AG08396 (cell line): Measurements from ENCODE around the gene VEPH1.

Source experiments
- DNase-seq: peaks from one replicate; pipeline ENCODE4 v3.0.0; 2012; ENCODE audit warnings: low spot score, mixed read lengths

The VEPH1 gene

DNA sequence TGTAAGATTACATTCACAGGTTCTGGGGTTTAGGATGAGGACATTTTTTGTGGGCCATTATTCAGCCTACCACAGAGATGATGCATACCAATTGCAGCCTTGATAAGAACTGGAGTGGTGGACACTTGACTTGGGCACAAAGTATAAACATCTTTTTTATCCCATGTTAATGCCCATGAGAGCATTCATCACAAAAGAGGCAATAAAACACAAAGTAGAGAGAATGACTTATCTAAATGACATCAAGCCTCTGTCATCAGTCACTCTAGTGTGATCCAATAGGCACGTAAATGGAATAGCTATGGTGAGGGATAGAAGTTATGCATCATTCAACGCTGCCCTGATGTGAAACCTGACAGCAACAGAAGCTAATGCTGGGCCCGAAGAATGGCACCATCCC lies 25.8 kb downstream of the VEPH1 start:
- no peak for DNase-seq

DNA sequence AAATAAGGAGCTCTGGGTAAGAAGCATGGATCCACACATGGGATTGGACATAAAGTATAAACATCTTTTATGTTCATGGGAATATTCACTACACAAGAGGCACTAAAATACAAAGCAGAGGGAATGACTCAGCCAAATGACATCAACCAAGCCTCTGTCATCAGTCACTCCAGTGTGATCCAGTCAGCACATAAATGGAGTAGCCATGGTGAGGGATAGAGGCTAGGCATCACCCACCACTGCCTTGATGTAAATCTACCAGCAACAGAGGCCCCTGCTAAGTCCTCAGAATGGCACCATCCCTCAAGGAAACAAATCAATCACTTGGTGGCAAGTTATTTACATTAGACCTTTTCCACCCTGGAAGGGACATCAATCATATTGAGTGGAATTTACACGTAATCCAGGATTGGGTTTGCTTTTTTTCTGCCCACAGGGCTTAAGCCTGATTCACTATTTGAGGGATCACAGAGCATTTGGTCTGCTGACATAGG lies 27.2 kb downstream of the VEPH1 start:
- DNase-seq = peak; percentile 15

DNA sequence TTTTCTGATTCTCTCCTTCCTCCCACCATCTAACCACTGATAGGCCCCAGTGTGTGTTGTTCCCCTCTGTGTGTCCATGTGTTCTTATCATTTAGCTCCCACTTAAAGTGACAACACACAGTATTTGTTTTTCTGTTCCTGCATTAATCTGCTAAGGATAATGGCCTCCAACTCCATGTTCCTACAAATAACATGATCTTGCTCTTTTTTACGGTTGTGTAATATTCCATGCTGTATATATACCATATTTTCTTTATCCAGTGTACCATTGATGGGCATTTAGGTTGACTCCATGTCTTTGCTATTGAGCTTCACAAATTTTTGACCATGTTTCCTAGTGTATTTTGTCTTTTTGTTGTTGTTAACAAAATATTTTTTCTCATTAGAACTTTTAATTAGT lies 30.6 kb downstream of the VEPH1 start:
- no peak for DNase-seq

DNA sequence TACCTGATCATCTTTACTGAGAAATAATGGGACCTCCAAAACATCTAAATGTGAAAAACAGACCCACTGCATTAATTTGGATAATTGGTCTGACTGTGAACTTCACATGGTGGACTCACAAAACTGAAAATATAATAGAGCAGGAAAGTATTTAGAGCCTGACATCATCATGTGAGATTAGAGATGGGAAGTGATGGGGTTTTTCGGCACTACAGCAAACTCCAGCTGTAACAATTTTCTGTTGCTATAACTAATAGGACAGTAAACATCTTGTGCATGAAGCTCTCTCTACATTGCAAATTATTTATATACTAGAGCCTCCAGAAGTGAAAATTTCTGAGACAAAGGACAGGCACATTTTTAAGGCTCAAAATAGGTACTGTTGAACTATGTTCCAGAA lies 32.2 kb downstream of the VEPH1 start:
- DNase-seq = no peak

DNA sequence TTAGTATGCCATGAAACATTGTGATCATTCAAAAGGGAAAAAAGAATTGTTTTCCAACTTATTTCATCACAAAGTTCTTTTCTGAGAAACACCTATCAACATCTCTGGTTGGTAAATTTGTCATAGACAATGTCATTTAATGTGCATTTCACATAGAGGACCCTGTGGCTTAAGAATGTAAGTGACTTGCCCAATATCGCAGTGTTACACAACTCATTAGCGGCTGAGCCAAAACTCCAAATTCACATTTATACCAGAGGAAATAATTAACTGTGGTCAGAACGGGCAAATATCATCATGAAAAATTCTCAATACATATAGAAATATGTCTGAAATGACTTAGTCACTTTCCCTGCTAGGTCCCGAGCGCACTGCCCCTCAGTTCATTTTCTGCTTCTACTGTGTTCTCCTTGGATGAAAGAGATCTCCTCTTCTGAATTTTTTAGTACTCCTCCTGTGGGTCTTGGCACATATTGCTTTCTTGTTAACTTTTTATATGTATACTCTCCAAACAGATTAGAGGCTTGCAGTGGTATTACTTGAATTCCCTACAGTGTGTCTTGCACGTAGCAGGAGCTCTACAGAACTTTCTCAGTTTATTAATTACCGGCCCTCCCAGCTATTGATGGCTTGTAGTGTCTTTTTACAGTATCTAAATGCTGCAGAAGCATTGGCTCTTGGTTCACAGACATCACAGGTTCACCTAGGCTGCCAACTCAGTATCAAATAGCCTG lies 33.5 kb downstream of the VEPH1 start:
- DNase-seq = no peak

DNA sequence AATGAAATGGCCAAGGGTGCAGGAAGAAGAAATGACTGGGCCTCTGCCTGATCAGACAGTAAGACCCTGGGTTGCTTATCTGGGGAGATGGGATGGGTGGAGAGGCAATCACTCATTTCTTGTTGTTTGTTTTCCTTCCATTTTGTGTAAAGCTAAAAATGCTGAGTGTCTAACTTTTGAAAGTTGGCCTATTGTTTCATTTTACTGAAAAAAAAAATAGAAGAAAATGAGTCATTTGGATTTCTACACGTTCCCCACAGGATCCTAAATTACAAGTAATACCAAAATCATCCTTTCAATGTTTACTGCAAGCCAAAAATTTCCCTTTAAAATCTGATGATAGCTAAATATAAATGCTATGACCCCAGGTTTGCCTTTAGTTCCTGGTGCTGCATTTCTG lies 36.0 kb downstream of the VEPH1 start:
- DNase-seq = no peak

DNA sequence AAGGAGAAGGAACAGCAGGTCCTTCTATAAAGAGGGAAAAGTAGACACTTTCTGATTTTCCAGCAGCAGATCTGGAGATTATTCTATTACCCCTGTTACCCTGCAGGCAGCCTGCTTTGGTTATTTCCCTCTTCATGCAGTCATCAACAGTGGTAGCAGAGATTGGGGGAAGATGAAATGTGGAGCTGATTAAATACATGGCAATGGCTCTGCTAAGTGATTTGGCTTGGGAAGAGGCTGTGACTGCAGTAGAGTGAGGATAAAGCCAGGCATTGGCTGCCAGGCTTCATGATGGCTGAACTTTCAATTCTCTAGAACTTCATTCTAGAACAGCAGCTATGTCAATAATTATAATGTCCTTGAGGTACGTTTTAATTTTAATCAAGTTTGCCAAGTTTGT lies 37.5 kb downstream of the VEPH1 start:
- DNase-seq = no peak

DNA sequence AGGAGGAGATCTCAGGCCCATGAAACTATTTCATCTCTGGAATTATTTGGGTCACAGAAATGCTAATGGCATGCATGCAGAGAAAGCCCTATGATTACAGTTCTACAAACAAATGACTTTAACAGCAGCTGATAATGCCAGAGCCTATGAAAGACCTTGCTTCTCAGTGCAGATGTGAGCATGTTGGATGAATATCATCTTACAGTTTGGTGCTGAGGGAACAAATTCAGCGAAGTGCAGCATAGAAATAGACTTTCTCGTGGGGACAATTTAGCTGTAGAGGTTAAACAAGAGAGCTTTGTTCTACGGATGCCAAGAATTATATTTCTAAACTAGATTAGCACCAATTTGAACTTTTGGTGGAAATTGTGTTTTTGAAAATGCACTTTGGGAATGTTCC lies 38.9 kb downstream of the VEPH1 start:
- DNase-seq = no peak

DNA sequence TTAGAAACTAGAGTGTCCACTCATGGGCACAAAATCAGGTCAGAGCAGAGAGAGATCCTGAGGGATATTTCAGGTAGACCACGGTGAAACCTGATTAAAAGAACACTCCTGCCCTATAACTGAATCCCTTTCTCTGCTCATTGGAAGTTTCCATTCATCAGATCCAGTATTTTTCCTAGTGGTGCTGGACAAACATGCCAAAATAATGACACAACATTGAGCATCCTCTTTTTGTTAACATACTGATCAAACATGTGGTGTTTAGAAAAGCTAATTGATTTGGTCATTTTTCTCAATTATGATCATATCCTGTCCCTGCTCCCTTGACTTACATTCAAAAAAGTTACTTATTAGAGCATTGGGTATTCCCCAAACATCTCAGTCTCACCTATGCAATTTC lies 39.4 kb downstream of the VEPH1 start:
- DNase-seq = no peak

DNA sequence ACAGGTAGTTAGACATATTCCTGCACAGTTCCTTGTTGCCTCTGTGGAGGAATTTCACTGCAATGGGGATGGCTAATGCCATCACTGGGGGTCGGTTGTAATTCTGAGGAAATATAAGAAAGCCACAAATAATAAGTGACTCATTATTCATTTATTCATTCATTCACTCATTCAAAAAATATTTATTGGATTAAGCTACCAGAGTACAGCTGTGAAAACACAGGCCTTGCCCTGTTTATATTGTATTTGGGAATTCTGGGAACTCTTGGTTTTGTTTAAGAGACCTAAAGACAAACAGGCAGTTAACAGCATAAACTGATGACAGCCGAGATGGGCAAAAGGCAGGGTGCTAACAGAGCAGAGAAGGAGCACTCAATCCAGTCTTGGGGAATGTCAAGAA lies 43.0 kb downstream of the VEPH1 start:
- DNase-seq = no peak

DNA sequence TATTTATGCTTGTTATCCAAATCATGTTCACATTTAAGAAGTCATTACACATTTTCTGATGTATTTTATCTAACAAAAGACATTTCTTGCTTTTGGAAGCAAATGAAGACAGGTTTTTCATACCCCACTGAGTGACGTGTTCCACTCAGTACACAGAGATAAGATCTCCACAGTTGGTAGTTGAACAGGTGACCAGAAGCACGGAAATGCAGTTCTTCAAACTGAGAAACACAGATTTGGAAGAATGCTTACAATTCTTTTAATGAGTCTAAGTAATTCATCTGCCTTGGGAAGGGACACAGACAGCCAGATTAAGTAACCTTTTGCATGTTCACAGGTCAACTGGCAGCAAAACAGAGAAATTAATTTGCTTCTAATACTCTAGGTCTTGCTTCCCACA lies 43.5 kb downstream of the VEPH1 start:
- no peak for DNase-seq

DNA sequence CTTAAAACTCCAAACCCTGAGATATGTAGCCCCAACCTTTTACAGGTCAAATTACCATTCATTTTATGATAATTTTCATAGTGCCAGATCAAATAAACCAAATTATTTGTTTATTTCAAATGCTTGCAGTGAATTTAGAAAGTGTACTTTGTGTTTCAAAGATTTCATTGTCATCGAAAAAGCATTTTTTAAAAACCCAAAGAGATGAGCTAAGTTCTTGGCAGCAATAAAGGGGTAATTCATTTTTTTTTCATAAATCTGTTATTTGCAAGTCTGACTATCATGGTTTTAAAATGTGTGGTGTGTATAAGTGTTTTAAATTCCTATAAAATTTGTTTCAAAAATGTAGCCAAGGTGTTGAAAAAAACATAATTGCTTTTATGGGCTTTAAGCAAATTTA lies 49.4 kb downstream of the VEPH1 start:
- DNase-seq = no peak

DNA sequence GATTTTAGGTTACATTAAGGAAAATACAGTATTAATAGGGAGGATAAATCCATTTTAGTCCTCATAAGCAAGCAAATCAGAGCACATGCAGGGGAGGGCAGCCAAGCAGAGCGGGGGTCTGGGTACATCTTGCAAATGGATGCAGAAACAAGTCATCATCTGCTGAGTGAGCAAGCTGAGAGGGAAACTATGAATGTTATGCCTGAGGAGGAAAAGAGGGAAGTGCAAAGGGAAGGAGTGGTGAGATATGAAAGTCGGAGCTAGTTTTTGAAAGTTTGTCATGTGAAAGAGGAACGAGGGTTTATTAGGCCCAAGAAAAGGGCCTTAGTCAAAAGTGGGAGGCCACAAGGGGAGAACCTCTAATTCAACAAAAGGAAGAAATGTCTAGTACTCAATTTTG lies 51.1 kb downstream of the VEPH1 start:
- no peak for DNase-seq

DNA sequence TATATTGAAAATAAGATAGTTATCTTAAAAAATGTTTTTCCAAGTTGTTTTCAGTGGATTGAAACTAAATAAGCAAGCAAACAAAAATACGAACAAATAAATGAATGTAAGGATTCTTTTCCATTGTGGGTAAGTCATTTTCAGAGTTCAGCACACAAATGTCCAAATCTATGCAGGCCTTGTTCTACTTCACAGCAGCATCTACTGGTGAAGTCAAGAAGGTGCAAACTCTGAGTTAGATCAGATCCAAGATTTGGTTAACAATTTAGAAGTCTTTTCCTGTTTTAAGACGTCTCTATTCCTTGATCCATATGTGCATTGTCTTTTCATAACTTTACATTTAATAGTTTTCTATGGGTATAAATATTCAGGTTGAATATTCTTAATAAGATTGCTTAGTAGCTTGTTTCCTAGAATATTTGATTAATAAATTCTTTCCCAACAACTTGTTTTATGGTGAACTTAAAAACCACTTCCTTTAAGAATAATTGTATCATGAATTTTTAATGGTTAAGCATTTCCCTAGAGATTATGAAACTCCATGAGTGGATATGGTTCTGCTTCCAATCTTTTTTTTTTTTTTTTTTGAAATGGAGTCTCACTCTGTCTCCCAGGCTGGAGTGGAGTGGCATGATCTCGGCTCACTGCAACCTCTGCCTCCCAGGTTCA lies 56.1 kb downstream of the VEPH1 start:
- peak; percentile 32 for DNase-seq

DNA sequence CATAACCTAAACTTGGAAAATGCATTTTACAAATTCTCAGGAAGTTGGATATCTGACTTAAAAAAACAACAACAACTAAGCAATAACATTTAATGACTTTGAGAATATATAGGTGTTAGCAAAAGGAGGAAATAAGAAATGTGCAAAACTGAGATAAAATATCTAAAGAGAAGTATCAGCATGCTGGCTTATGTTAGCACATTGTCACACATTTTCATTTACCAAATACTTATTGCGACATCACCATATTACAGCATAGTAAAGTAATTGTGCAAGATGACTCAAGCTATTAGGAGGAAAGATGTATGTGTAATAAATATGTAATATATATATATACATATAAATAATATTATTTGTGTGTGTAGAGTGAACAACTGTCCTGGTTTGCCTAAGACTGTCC lies 57.4 kb downstream of the VEPH1 start:
- no peak for DNase-seq

DNA sequence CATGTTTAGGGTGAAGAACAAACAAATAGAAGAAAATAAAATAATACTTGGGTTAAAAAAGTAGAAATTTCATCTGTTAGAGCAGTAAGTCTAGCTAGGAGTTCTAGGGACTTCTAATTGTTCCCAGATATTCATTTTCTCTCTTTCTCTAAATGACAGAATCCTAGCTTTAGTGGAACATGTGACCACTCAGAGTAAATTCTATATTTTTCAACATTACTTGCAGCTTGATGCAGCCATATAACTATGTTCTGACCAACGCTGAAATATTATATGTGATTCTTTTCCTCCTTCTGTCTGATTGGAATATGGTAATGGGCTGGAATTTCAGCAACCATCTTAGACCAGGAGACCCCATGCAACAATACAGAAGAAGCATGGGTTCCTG lies 58.4 kb downstream of the VEPH1 start:
- DNase-seq = no peak

DNA sequence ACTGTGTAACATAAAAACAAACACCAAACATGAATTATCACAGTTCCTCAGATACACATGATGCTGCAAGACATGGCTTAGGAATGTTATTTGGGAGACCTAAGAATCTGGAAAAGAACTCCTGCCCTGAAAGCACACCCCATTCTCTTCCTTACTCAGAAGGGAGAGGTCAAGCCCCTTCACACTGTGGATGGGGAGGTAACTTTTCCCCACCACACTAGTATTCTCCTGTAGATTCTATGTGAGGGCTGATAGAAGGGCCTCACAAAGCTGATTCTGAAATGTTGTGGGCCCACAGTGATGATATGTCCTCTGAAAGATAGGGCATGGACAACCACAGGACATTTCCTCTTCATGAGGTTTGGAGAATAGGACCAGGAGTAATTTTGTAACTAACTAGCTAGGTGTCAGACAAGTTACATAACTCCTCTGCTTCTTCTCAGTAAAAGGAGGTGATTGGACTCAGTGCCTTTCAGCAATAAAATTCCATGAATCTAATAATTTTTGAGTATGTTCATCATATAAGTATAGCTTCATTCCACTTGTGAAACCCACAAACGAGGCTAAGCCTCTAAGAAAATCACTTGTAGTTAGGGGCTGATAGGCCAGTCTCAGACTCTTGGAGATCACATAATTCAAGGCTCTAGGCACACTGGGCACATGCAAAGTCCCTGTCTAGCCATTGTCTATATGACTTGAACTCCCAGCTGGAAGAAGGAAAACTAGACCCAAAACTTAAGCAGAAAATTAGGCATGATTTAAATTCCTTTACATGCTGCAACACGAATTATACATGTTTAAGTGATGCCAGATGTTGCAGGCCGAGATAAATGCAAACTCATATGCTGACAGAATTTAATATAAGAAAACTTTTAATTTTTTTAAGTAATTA lies 59.1 kb downstream of the VEPH1 start:
- no peak for DNase-seq

DNA sequence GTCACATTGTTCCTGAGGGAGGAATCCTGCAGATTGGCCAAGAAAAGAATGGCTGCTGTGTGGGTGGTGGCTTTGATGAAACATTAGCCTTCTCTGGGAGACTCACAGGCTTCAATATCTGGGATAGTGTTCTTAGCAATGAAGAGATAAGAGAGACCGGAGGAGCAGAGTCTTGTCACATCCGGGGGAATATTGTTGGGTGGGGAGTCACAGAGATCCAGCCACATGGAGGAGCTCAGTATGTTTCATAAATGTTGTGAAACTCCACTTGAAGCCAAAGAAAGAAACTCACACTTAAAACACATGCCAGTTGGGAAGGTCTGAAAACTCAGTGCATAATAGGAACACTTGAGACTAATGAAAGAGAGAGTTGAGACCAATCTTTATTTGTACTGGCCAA lies 60.5 kb downstream of the VEPH1 start:
- DNase-seq = no peak

DNA sequence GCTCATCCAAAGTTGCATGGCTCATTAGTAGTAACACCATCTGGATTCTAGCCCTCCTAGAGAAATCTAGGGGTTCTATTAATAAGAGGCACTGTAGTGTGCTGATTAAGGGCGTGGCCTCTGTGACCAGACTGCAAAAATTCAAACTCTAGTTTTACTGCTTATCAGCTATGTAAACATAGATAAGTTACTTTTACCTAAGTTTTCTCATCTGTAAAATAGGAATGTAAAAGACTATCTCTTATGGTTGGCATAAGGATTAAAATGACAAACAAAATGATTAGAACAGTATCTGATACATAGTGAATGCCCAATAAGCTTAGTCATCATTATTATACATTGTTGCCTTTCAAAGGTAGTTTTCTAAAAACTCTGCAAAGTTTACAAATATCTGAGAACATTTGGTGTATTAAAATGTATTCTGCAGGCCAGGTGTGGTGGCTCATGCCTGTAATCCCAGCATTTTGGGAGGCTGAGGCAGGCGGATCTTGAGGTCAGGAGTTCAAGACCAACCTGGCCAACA lies 62.1 kb downstream of the VEPH1 start:
- DNase-seq = no peak

DNA sequence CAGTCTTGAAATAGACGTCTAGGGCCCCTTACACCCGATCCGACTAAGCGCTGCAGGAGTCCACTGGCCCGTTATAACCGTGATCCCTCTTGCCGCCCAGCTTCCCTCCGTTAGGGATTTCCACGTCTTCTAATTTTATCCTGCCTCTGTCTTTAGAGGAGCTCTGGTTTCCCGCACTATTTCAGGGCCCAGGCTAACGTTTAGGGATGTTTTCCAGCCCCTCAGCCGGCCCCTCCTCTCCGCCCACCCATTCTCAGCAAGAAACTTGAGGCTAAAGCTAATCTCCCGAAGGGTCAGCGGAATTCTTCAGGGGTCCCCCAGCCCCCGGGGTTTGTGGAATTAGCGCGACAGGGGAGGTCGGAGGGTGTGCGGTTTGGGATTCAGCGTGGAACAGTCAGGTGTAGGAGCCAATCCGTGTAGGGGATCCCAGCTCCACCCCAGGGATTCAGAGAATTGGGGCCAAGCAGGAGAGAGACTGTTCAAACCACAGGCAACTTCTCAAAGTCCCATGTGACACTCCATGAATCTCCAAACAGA lies 65.0 kb downstream of the VEPH1 start:
- DNase-seq = no peak

DNA sequence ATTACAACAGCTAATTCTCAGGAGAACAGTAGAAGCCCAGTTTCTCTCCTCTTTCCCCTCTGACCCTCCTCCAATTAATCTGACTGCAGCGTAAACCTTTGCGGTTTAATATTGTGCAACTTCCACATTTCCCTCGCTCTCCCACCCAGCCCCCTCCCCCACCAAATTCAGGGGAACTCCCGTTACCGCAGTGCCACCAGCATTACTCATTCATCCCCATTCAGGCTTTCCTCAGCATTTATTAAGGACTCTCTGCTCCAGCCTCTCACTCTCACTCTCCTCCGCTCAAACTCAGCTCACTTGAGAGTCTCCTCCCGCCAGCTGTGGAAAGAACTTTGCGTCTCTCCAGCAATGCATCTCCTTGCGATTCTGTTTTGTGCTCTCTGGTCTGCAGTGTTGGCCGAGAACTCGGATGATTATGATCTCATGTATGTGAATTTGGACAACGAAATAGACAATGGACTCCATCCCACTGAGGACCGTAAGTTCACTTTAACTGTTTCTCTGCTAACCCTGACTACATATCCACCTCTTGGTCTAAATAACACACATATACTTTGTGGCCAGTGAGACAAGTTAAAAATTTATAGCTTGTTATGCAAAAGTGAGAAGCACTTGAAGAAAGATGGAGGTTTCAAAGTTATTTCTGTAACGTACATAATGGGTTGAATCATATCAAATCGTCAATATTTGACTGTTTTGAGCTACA lies 66.5 kb downstream of the VEPH1 start, which contains the start of gene PTX3:
TSS of gene PTX3 (plus strand) at position 268 of the 709 bp plus-strand sequence. CDS start at position 352, 84 bp downstream.
- peak; percentile 78 for DNase-seq

DNA sequence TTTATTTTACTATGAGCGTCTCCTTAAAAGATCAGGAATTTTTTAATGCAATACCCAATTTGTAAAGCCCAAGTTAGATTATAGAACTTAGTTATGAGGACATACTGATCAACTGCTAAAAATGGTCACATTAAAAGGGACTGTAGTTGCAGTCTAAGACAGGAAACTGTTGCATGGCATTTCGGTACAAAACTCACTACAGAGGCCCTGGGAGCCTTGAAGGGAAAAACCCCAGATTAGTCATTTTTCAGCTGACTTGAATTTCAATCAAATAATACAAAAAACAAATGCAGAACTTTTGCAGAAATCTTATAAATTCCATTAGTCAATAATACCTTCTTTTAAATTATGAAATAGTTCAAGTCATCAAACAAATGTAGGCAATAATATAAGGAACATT lies 73.5 kb downstream of the VEPH1 start:
- DNase-seq = no peak
